ENCODE measurements around the gene USP3. TPM values are rescaled to one million over a fixed set of nuclear protein-coding genes. Genes with fewer than 3 reads are reported as not detected.

The USP3 gene
- total RNA-seq, 1 donor from 2014 or later, result 39.5 TPM

- no peak for TF ChIP-seq CTCF (IDR thresholded peaks at IDR 0.05)
- Histone ChIP-seq H3K9me3 (no peaks in the 10 kb centered on the region), H3K4me3 (no peak overlapping the region), H3K36me3 (peaks cover 0 to 19% of the 10 kb centered on the region in 2 donors), H3K27me3 (no peaks in the 10 kb centered on the region), H3K4me1 (no peaks in the 10 kb centered on the region), H3K27ac (no peak overlapping the region)
- no peak for DNase-seq (ENCODE audit: extremely low spot score in 2 of 2)
- intact Hi-C loops (cut with DNase I), result no loop called here
Measured at GRCh38 chr15:63559753-63560152, 55.4 kb downstream of the USP3 start.

- intact Hi-C loops (cut with DNase I), result no loop called here
- no peak overlapping the region for H3K27ac ChIP-seq
- no peaks in the 10 kb centered on the region for H3K4me1 ChIP-seq
- DNase-seq (ENCODE audit: extremely low spot score in 2 of 2), result no peak
- H3K4me3 ChIP-seq, result no peak overlapping the region
- H3K9me3 ChIP-seq, result no peaks in the 10 kb centered on the region
- TF ChIP-seq POLR2AphosphoS5 (IDR thresholded peaks at IDR 0.05; ENCODE audit: insufficient read depth in 1 of 2, low read depth in 1 of 2) (no peak), POLR2A (IDR thresholded peaks at IDR 0.05) (no peak), CTCF (IDR thresholded peaks at IDR 0.05) (no peak)
- no peaks in the 10 kb centered on the region for H3K27me3 ChIP-seq
- H3K36me3 ChIP-seq, result peaks cover 0 to 21% of the 10 kb centered on the region in 2 donors
Measured at GRCh38 chr15:63560741-63561448, 56.5 kb downstream of the USP3 start.

- intact Hi-C loops (cut with DNase I), result no loop called here
- no peaks in the 10 kb centered on the region for H3K27me3 ChIP-seq
- no peaks in the 10 kb centered on the region for H3K4me1 ChIP-seq
- no peak overlapping the region for H3K4me3 ChIP-seq
- TF ChIP-seq CTCF (IDR thresholded peaks at IDR 0.05) (no peak), POLR2AphosphoS5 (IDR thresholded peaks at IDR 0.05; ENCODE audit: insufficient read depth in 1 of 2, low read depth in 1 of 2) (no peak), POLR2A (IDR thresholded peaks at IDR 0.05) (no peak)
- no peaks in the 10 kb centered on the region for H3K9me3 ChIP-seq
- peaks cover 0 to 28% of the 10 kb centered on the region in 2 donors for H3K36me3 ChIP-seq
- H3K27ac ChIP-seq, result no peak overlapping the region
- no peak for DNase-seq (ENCODE audit: extremely low spot score in 2 of 2)
Measured at GRCh38 chr15:63564093-63564492, 59.7 kb downstream of the USP3 start.

GRCh38 chr15:63565536-63566186 is 61.3 kb downstream of the USP3 start:
- peaks cover 0 to 38% of the 10 kb centered on the region in 2 donors for H3K36me3 ChIP-seq
- TF ChIP-seq POLR2AphosphoS5 (IDR thresholded peaks at IDR 0.05; ENCODE audit: insufficient read depth in 1 of 2, low read depth in 1 of 2) (no peak), CTCF (IDR thresholded peaks at IDR 0.05) (no peak), POLR2A (IDR thresholded peaks at IDR 0.05) (no peak)
- H3K9me3 ChIP-seq, result no peaks in the 10 kb centered on the region
- DNase-seq (ENCODE audit: extremely low spot score in 2 of 2), result no peak
- H3K4me1 ChIP-seq, result no peaks in the 10 kb centered on the region
- H3K4me3 ChIP-seq, result no peak overlapping the region
- no peaks in the 10 kb centered on the region for H3K27me3 ChIP-seq
- intact Hi-C loops (cut with DNase I), result no loop called here
- no peak overlapping the region for H3K27ac ChIP-seq
